NB4 (cell line): ENCODE results near the gene CAMKK1.
A peak's percentile ranks its signal among the peaks of the same experiment; 100 is the strongest.

Experiments
- DNase-seq: peaks from one replicate; pipeline ENCODE4 v3.0.0; 2010; ENCODE audit warnings: low read depth
- H3K4me3 ChIP-seq: one replicate; pipeline ENCODE4 v1.5.1; 2011; ENCODE audit warnings: mild to moderate bottlenecking, low read depth, low read length, moderate library complexity
- CTCF ChIP-seq: IDR thresholded peaks from one replicate; pipeline ENCODE4 v1.5.1; 2012; ENCODE audit warnings: low read depth, low read length
- MAX ChIP-seq: IDR thresholded peaks from 2 replicates; pipeline ENCODE4 v1.6.1; 2011; ENCODE audit warnings: low read depth, low read length
- MYC ChIP-seq: IDR thresholded peaks from 2 replicates; pipeline ENCODE4 v1.6.1; 2011; ENCODE audit warnings: low read depth, low read length
- POLR2A ChIP-seq: IDR thresholded peaks from 2 replicates; pipeline ENCODE4 v1.6.1; 2011; ENCODE audit warnings: mild to moderate bottlenecking; ENCODE audit not compliant: insufficient read length; ENCODE audit errors: extremely low read depth

The CAMKK1 gene

DNA sequence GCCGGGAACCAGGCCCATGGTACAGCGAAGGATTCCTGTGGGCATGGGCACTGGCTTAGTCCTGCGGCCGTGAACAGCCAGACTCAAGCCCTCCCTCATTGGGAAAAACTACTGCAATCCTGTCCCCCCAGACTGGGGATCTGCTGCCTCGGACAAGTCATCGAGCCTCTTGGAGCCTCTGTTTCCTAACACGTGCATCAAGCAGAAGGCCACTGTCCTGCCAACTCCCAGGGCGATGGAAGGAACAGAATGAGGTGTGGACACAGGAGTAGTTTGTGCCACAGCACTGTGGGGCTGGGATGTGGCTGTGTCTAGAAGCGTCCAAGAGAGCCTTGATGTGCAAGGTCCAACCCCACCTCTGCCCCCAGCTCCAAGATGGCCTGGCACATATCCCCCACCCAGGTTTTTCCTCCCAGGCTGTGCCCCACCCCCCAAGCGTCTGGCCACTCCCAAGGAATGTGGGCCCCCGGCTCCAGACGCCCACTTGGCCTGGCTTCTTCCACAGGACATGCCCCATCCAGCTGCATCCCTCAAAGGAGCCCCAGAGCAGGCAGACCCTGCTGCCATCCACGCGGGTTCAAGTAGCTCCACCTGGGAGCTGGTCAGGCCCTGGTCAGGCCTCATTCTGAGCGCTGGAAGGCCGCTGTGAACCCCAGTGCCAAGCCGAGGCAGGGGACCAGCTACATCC lies 3.4 kb downstream of the CAMKK1 start:
- no peak for DNase-seq
- no peak overlapping the region for H3K4me3 ChIP-seq
- TF ChIP-seq MAX, result no peak
- TF ChIP-seq POLR2A, result no peak
- no peak for TF ChIP-seq MYC
- TF ChIP-seq CTCF, result no peak

DNA sequence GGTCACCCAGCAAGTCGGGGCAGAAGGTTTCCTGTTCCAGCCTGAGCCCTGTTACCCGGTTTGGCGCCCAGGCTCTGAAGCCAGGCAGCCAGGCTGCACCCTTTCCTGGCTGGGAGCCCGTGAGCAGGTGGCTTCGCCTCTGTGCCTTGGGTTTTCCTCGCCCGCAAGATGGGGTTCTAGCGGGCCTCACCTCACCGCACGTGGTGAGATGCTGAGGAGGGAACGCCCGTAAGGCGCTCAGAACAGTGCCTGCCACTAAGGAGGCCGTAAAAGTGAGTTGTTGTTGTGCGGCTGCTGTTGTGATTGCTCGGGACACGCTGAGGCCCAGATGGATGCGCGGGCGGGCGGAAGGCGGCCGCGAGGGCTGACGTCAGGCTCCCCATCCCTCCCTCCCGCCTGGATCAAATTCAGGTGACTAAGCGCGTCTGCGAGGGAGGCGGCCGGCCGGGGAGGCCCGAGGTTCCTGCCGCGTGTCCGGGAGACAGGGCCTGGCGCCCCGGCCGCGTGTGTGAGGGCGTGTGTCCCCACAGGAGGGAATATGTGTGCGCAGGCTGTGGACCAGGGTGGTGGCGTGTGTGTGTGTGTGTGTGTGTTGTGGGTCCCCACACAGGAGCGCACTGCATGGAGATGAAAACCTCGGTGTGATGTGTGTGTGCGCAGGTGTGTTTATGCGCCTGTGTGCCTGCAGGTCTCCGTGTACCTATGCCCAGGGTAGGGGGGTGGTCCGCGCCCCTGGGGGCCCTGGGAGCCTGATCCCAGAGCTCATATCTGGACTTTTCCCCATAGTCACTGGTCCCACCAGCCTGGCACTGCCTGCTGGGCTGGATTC lies 4.3 kb downstream of the CAMKK1 start:
- TF ChIP-seq MAX, result no peak
- H3K4me3 ChIP-seq, result no peak overlapping the region
- no peak for DNase-seq

DNA sequence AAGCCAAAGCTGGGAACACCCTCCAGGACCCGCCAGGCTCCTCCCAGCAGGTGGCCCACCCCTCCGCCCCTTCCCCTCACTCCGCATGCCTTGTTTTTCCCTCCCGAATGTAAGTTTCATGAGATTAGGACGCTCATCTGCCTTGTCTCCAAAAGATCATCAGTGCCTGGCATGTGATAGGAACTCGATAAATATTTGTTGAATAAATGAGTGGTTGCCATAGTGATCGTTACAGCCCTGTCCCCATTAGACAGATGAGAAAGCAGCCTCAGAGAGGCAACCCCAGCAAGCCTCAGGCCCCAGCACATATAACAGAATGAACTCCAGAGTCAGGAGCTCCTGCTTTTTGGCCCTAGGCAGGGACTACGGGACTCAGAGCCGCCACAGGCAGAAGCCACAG lies 5.0 kb downstream of the CAMKK1 start:
- no peak for DNase-seq
- no peak overlapping the region for H3K4me3 ChIP-seq
- TF ChIP-seq MAX (no peak), MYC (no peak), CTCF (no peak), POLR2A (no peak)

DNA sequence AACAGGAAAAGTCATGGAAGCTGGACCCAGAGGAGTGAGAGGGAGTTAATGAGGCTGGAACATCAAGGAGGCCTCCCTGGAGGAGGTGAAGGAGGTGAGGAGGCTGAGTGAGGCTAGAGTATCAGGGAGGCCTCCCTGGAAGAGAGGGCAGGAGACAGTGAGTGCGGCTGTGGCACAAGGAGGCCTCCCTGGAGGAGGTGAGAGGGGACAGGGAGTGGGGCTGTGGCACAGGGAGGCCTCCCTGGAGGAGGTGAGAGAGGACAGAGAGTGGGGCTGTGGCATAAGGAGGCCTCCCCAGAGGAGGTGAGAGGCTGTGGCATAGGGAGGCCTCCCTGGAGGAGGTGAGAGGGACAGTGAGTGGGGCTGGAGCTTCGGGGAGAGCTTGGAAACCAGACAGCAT lies 5.5 kb downstream of the CAMKK1 start:
- TF ChIP-seq CTCF, result no peak
- no peak for TF ChIP-seq MYC
- no peak for TF ChIP-seq POLR2A
- TF ChIP-seq MAX, result no peak
- H3K4me3 ChIP-seq, result no peak overlapping the region
- no peak for DNase-seq

- DNase-seq, result peak; percentile 53
- no peak overlapping the region for H3K4me3 ChIP-seq
- TF ChIP-seq POLR2A (no peak), CTCF (no peak), MYC (no peak), MAX (no peak)
These were observed 6.1 kb downstream of the CAMKK1 start for GRCh38 chr17:3886776-3887175.

GRCh38 chr17:3885970-3886369 lies 6.9 kb downstream of the CAMKK1 start:
- TF ChIP-seq CTCF, result no peak
- TF ChIP-seq POLR2A, result no peak
- TF ChIP-seq MAX, result no peak
- no peak for TF ChIP-seq MYC
- peak; percentile 50 for DNase-seq
- H3K4me3 ChIP-seq, result no peak overlapping the region
